Liver (tissue), 9 donors: ENCODE results near the gene GTF2IRD1. TPM values are rescaled to one million over a fixed set of nuclear protein-coding genes. Genes with fewer than 3 reads are reported as not detected.

Experiments
- DNase-seq: peaks from one replicate; pipeline ENCODE4 v3.0.0-alpha.2; 2017; ENCODE audit warnings: low spot score
- H3K27ac ChIP-seq, 2 donors: one replicate each; pipeline ENCODE4 v1.7.0; 2013; ENCODE audit warnings: inconsistent platforms in 2 of 2, low read length in 2 of 2, control low read depth in 1 of 2, low read depth in 1 of 2, mild to moderate bottlenecking in 1 of 2
- H3K27me3 ChIP-seq, 4 donors: one replicate each; pipeline versions ENCODE4 v1.6.1 to v1.7.0; 2013; ENCODE audit warnings: low read length in 3 of 4, inconsistent platforms in 1 of 4, mild to moderate bottlenecking in 1 of 4, moderate library complexity in 1 of 4; ENCODE audit not compliant: control insufficient read depth in 4 of 4, insufficient read depth in 4 of 4
- H3K36me3 ChIP-seq, 4 donors: one replicate each; pipeline versions ENCODE4 v1.6.1 to v1.7.0; 2013; ENCODE audit warnings: low read length in 3 of 4, mild to moderate bottlenecking in 3 of 4, low read depth in 1 of 4, moderate library complexity in 1 of 4; ENCODE audit not compliant: control insufficient read depth in 4 of 4, insufficient read depth in 3 of 4
- H3K4me1 ChIP-seq, 4 donors: one replicate each; pipeline versions ENCODE4 v1.6.1 to v1.7.0; 2013; ENCODE audit warnings: low read length in 3 of 4, mild to moderate bottlenecking in 3 of 4, moderate library complexity in 1 of 4; ENCODE audit not compliant: control insufficient read depth in 4 of 4, insufficient read depth in 4 of 4
- H3K4me3 ChIP-seq, 3 donors: one replicate each; pipeline versions ENCODE4 v1.6.1 to v1.7.0; 2013; ENCODE audit warnings: low read length in 3 of 3, control low read depth in 1 of 3, low read depth in 1 of 3, mild to moderate bottlenecking in 1 of 3
- H3K9ac ChIP-seq, 2 donors: one replicate each; pipeline ENCODE4 v1.7.0; 2013; ENCODE audit warnings: low read length in 2 of 2, mild to moderate bottlenecking in 2 of 2, moderate library complexity in 2 of 2, control low read depth in 1 of 2, low read depth in 1 of 2
- H3K9me3 ChIP-seq, 4 donors: one replicate each; pipeline versions ENCODE4 v1.6.1 to v1.7.0; 2013; ENCODE audit warnings: low read length in 3 of 4; ENCODE audit not compliant: control insufficient read depth in 4 of 4
- EGR1 ChIP-seq, 2 donors: IDR thresholded peaks; 2 replicates each; pipeline ENCODE4 v1.6.1; 2016 to 2018; ENCODE audit warnings: antibody characterized with exemption in 2 of 2, low read depth in 2 of 2
- FOXA1 ChIP-seq: IDR thresholded peaks from 2 replicates; pipeline ENCODE4 v1.6.1; 2016; ENCODE audit warnings: antibody characterized with exemption
- FOXA2 ChIP-seq: IDR thresholded peaks from 2 replicates; pipeline ENCODE4 v1.6.1; 2016; ENCODE audit warnings: antibody characterized with exemption
- GABPA ChIP-seq, 2 donors: IDR thresholded peaks in 1 of 2; conservative IDR thresholded peaks in 1 of 2; 2 replicates each; pipeline ENCODE4 v1.6.1; 2016; ENCODE audit warnings: antibody characterized with exemption in 2 of 2, mild to moderate bottlenecking in 1 of 2, moderate library complexity in 1 of 2
- HNF4A ChIP-seq, 2 donors: conservative IDR thresholded peaks; 2 replicates each; pipeline ENCODE4 v1.6.1; 2016; ENCODE audit warnings: antibody characterized with exemption in 2 of 2, mild to moderate bottlenecking in 2 of 2
- HNF4G ChIP-seq: IDR thresholded peaks from 2 replicates; pipeline ENCODE4 v1.6.1; 2016; ENCODE audit warnings: antibody characterized with exemption
- JUND ChIP-seq, 2 donors: IDR thresholded peaks; 2 replicates each; pipeline ENCODE4 v1.6.1; 2016; ENCODE audit warnings: antibody characterized with exemption in 2 of 2
- NR2F2 ChIP-seq: IDR thresholded peaks from 2 replicates; pipeline ENCODE4 v1.6.1; 2016; ENCODE audit warnings: antibody characterized with exemption
- RAD21 ChIP-seq, 2 donors: IDR thresholded peaks; 2 replicates each; pipeline ENCODE4 v1.6.1; 2016; ENCODE audit warnings: antibody characterized with exemption in 2 of 2, mild to moderate bottlenecking in 2 of 2
- RXRA ChIP-seq, 2 donors: IDR thresholded peaks; 2 replicates each; pipeline ENCODE4 v1.6.1; 2017 to 2018; ENCODE audit warnings: antibody characterized with exemption in 2 of 2, mild to moderate bottlenecking in 1 of 2
- SP1 ChIP-seq: IDR thresholded peaks from 2 replicates; pipeline ENCODE4 v1.6.1; 2018; ENCODE audit warnings: antibody characterized with exemption, mild to moderate bottlenecking
- TAF1 ChIP-seq: conservative IDR thresholded peaks from 2 replicates; pipeline ENCODE4 v1.6.1; 2016; ENCODE audit warnings: antibody characterized with exemption, mild to moderate bottlenecking
- WGBS: extraction: QIAGEN DNeasy Blood & Tissue Kit; methylation state at CpG from one replicate; pipeline ENCODE4 v1.1.7; 2013; 5-methylcytosine and 5-hydroxymethylcytosine counted together
- polyA plus RNA-seq, 2 donors: library from polyadenylated mRNA; stranded (reverse) in 1 of 2; unstranded in 1 of 2; fragments of 200-250 nt in 1 of 2; fragments of >200 nt in 1 of 2; fragmentation: Nextera tagmentation in 1 of 2; extraction: Ambion mirVana in 1 of 2; gene quantifications; one replicate each; pipeline versions ENCODE4 v1.2.1 to v1.2.3, GENCODE V29; 2013 to 2015
- total RNA-seq, 2 donors: library from RNA; depleted of rRNA; stranded (reverse); fragments of >200 nt; gene quantifications; one replicate each; pipeline ENCODE4 v1.2.3, GENCODE V29; 2014
- TF ChIP-seq, protein P1 (sequence below): IDR thresholded peaks from 2 replicates; pipeline ENCODE4 v1.6.1; 2016; ENCODE audit warnings: antibody characterized with exemption
- TF ChIP-seq, protein P2 (sequence below): IDR thresholded peaks from 2 replicates; pipeline ENCODE4 v1.6.1; 2016; ENCODE audit warnings: antibody characterized with exemption
- TF ChIP-seq, protein P3 (sequence below): IDR thresholded peaks from 2 replicates; pipeline ENCODE4 v1.6.1; 2016; ENCODE audit warnings: antibody characterized with exemption, mild to moderate bottlenecking
- TF ChIP-seq, protein P4 (sequence below): IDR thresholded peaks from 2 replicates; pipeline ENCODE4 v1.6.1; 2016; ENCODE audit warnings: antibody characterized with exemption
- donor health status: healthy.
- donor health status: healthy.
- donor health status: healthy.
- donor health status: healthy.
- donor health status: healthy.

Gene GTF2IRD1
- total and polyA plus RNA-seq, 4 donors: 2.0 to 7.4 (median 3.3) TPM

DNA sequence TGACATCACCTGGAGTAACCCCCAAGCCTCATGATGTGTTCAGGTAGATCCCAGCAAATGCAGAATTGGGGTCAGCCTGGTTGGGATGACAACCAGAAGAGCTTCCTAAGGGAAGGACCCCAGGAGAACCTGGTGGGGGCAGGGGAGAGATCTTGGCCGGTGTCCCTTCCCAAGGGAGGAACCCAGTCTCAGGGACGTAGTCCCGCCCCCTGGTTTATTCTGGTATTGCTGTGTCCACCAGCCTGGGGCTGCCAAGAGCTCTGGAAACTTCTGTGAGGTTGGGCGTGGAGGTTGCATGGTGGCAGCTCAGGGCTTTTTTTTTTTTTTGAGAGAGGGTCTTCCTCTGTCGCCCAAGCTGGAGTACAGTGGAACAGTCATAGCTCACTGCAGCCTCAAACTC, 19.4 kb downstream of the GTF2IRD1 start (continued):
- no peak for TF ChIP-seq JUND (IDR thresholded peaks at IDR 0.05)

DNA sequence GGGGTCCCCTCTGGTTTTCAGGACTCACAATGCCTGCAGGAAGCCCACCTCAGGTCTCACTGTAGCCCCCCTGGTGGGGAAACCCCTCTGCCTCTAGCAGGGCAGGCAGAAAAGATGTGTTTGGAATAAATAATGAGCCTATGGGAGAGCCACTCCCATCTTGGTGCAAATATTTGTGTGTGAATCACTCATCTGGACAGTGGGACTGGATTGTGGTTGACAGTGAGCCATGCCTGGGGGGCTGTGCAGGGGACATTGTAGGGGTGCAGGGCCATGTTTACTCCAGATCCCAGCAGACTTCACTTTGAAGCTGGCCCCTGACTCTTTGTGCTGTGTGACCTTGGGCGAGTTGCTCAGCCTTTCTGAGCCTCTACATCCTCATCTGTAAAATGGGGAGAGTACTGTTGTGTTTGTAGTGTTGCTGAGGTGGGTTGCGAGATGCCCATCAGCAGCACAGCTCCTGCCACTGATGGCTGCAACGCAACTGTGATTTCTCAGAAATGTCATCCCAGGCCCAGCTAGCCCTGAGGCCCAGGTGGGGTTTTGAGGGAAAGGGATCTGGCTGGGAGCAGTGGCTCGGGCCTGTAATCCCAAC, 20.7 kb downstream of the GTF2IRD1 start:
- no peak overlapping the region for H3K27ac ChIP-seq
- H3K4me1 ChIP-seq: peaks cover 5 to 12% (median 11%) of the 10 kb centered on the region in 4 donors
- no peaks in the 10 kb centered on the region for H3K9me3 ChIP-seq
- no peak for DNase-seq
- no peak for TF ChIP-seq HNF4G
- no peak for TF ChIP-seq HNF4A (conservative IDR thresholded peaks at IDR 0.05)
- no peak for TF ChIP-seq FOXA1
- no peak for TF ChIP-seq SP1
- TF ChIP-seq NR2F2: no peak
- no peak for TF ChIP-seq EGR1 (IDR thresholded peaks at IDR 0.05; ENCODE audit: low read depth in 2 of 2)
- no peak for TF ChIP-seq RXRA (IDR thresholded peaks at IDR 0.05)
- TF ChIP-seq, protein P1, sequence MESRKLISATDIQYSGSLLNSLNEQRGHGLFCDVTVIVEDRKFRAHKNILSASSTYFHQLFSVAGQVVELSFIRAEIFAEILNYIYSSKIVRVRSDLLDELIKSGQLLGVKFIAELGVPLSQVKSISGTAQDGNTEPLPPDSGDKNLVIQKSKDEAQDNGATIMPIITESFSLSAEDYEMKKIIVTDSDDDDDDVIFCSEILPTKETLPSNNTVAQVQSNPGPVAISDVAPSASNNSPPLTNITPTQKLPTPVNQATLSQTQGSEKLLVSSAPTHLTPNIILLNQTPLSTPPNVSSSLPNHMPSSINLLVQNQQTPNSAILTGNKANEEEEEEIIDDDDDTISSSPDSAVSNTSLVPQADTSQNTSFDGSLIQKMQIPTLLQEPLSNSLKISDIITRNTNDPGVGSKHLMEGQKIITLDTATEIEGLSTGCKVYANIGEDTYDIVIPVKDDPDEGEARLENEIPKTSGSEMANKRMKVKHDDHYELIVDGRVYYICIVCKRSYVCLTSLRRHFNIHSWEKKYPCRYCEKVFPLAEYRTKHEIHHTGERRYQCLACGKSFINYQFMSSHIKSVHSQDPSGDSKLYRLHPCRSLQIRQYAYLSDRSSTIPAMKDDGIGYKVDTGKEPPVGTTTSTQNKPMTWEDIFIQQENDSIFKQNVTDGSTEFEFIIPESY: no peak
- TF ChIP-seq, protein P2, sequence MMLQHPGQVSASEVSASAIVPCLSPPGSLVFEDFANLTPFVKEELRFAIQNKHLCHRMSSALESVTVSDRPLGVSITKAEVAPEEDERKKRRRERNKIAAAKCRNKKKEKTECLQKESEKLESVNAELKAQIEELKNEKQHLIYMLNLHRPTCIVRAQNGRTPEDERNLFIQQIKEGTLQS: no peak
- no peak for TF ChIP-seq RAD21 (IDR thresholded peaks at IDR 0.05)
- TF ChIP-seq, protein P3, sequence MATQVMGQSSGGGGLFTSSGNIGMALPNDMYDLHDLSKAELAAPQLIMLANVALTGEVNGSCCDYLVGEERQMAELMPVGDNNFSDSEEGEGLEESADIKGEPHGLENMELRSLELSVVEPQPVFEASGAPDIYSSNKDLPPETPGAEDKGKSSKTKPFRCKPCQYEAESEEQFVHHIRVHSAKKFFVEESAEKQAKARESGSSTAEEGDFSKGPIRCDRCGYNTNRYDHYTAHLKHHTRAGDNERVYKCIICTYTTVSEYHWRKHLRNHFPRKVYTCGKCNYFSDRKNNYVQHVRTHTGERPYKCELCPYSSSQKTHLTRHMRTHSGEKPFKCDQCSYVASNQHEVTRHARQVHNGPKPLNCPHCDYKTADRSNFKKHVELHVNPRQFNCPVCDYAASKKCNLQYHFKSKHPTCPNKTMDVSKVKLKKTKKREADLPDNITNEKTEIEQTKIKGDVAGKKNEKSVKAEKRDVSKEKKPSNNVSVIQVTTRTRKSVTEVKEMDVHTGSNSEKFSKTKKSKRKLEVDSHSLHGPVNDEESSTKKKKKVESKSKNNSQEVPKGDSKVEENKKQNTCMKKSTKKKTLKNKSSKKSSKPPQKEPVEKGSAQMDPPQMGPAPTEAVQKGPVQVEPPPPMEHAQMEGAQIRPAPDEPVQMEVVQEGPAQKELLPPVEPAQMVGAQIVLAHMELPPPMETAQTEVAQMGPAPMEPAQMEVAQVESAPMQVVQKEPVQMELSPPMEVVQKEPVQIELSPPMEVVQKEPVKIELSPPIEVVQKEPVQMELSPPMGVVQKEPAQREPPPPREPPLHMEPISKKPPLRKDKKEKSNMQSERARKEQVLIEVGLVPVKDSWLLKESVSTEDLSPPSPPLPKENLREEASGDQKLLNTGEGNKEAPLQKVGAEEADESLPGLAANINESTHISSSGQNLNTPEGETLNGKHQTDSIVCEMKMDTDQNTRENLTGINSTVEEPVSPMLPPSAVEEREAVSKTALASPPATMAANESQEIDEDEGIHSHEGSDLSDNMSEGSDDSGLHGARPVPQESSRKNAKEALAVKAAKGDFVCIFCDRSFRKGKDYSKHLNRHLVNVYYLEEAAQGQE: no peak
- TF ChIP-seq TAF1: no peak
- H3K4me3 ChIP-seq: no peak overlapping the region
- H3K36me3 ChIP-seq: no peaks in the 10 kb centered on the region
- H3K9ac ChIP-seq: no peak overlapping the region
- WGBS: 94% methylated on average over 4 of the region's 4 CpGs
- H3K27me3 ChIP-seq: no peaks in the 10 kb centered on the region

DNA sequence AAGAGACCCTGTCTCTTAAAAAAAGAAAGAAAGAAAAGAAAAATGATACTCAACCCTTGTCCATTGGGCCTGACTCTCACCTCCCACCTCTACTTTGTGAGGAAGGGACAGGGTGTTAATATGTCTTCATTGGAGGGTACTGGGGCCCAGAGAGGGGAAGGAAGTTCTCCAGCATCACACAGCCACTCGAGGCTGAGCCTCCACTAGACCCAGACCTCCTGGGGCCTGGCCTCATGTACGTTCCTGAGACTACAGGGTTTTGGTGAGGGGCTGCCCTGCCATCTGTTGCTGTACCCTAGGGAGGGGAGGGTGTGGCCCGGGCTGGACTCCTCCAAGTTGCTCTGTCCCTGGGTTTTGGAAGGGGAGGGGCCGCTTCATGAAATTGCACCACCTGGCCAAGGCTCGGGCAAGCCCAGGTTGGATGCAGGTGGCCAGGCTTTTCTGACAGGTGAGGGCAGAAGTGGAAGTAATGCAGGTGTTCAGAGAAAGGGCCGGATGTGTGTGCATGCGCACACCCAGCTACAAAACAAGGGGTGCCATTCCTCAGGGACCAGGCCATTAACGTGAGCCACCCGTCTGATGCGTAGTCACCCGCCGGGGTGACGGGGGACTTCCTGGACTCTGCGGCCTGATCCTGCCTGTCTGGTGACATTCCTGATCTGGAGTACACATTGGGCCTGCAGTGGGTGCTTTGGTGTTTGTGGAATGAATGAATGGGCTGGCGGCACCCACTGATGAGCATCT, 21.7 kb downstream of the GTF2IRD1 start:
- no peaks in the 10 kb centered on the region for H3K27me3 ChIP-seq
- no peak for DNase-seq
- H3K9ac ChIP-seq: no peak overlapping the region
- WGBS: 91% methylated on average over 15 of the region's 15 CpGs
- no peaks in the 10 kb centered on the region for H3K36me3 ChIP-seq
- H3K4me3 ChIP-seq: no peak overlapping the region
- no peaks in the 10 kb centered on the region for H3K9me3 ChIP-seq
- H3K4me1 ChIP-seq: peaks cover 5 to 16% (median 13%) of the 10 kb centered on the region in 4 donors
- no peak overlapping the region for H3K27ac ChIP-seq
- TF ChIP-seq GABPA (IDR thresholded peaks at IDR 0.05 in 1 of 2, conservative IDR thresholded peaks at IDR 0.05 in 1 of 2) (no peak), NR2F2 (no peak), JUND (IDR thresholded peaks at IDR 0.05) (no peak), EGR1 (IDR thresholded peaks at IDR 0.05; ENCODE audit: low read depth in 2 of 2) (no peak), HNF4A (conservative IDR thresholded peaks at IDR 0.05) (no peak), FOXA1 (no peak), SP1 (no peak), HNF4G (no peak), TAF1 (no peak), RXRA (IDR thresholded peaks at IDR 0.05) (no peak), FOXA2 (no peak)
- TF ChIP-seq, protein P3: no peak
- TF ChIP-seq, protein P4, sequence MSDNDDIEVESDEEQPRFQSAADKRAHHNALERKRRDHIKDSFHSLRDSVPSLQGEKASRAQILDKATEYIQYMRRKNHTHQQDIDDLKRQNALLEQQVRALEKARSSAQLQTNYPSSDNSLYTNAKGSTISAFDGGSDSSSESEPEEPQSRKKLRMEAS: no peak
- TF ChIP-seq, protein P2: no peak
